ENCODE data around the gene RGS12.

DNA sequence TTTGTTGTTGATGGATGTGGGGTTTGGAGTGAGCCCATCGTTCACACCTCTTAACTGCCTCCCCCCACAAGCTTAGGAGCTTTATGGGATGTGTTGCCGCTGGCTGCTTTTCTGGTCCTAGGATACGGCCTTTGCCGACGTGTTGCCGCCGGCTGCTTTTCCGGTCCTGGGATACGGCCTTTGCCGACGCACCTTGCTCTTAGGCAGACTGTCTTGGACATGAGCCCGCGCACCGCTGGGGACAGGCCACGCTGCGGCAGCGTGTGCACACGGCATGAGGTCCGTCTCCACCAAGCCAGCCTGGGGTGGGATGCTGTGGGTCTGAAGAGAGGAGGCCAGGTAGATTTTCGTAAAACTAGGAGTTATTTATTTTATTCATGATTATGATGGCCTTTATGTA, 14.2 kb downstream of the RGS12 start:
- TF ChIP-seq POLR2AphosphoS5 (IDR thresholded peaks at IDR 0.05; ENCODE audit: borderline replicate concordance, low read depth, low read length) (no peak), EZH2 (IDR thresholded peaks at IDR 0.05) (no peak)

Measured in SK-N-MC (cell line).